A673 (cell line): ENCODE measurements around the gene MOGAT2. TPM values are rescaled to one million over a fixed set of nuclear protein-coding genes. Genes with fewer than 3 reads are reported as not detected.

Experiments
- BruUV-seq: library from RNA; stranded (reverse); fragments of 400-500 nt; replicated peaks from 2 replicates; lab custom pipeline; 2021; lab: Mats Ljungman, UMichigan
- CTCF ChIA-PET: fragments of 300-600 bp; sonication (Branson Sonifier 250); formaldehyde crosslinking; loops from one replicate; lab custom pipeline; 2022; ENCODE audit warnings: antibody characterized with exemption; lab: Charles Lee
- POLR2A ChIA-PET: fragments of 300-600 bp; sonication (Branson Sonifier 250); formaldehyde crosslinking; loops from one replicate; lab custom pipeline; 2022; ENCODE audit warnings: antibody characterized with exemption; ENCODE audit not compliant: low non-redundant PET; lab: Charles Lee
- DNase-seq: peaks from one replicate; pipeline ENCODE4 v3.0.0-alpha.2; 2015; ENCODE audit warnings: low spot score
- H3K27ac ChIP-seq: fragments of 200-600 bp; sonication (generic); 2 replicates; pipeline ENCODE4 v1.5.1; 2016; ENCODE audit warnings: mixed run types, low read depth, mild to moderate bottlenecking, mixed read lengths, antibody characterized with exemption, low read length; ENCODE audit not compliant: poor library complexity, severe bottlenecking
- H3K27me3 ChIP-seq: fragments of 200-600 bp; sonication (generic); replicated peaks from 2 replicates; pipeline ENCODE4 v1.6.1; 2017; ENCODE audit warnings: mixed run types, low read depth, mild to moderate bottlenecking, mixed read lengths, antibody characterized with exemption, low read length; ENCODE audit not compliant: insufficient read depth, poor library complexity
- H3K36me3 ChIP-seq: fragments of 200-600 bp; sonication (generic); 2 replicates; pipeline ENCODE4 v1.6.1; 2016; ENCODE audit warnings: mixed run types, mild to moderate bottlenecking, mixed read lengths, antibody characterized with exemption, low read length; ENCODE audit not compliant: insufficient read depth, poor library complexity, severe bottlenecking
- H3K4me1 ChIP-seq: fragments of 200-600 bp; sonication (generic); 2 replicates; pipeline ENCODE4 v1.6.1; 2017; ENCODE audit warnings: mixed run types, mild to moderate bottlenecking, mixed read lengths, antibody characterized with exemption, low read length; ENCODE audit not compliant: insufficient read depth, poor library complexity, severe bottlenecking
- H3K4me3 ChIP-seq: fragments of 200-600 bp; sonication (generic); 2 replicates; pipeline ENCODE4 v1.5.1; 2016; ENCODE audit warnings: low read depth, mixed run types, mild to moderate bottlenecking, mixed read lengths, low read length; ENCODE audit not compliant: poor library complexity, severe bottlenecking
- H3K9me3 ChIP-seq: fragments of 200-600 bp; sonication (generic); 2 replicates; pipeline ENCODE4 v1.6.1; 2016; ENCODE audit warnings: mixed run types, low read depth, mild to moderate bottlenecking, mixed read lengths, antibody characterized with exemption, low read length; ENCODE audit not compliant: poor library complexity, severe bottlenecking
- EZH2 ChIP-seq: fragments of 200-600 bp; sonication (generic); IDR thresholded peaks from 2 replicates; pipeline ENCODE4 v1.6.1; 2017; ENCODE audit warnings: borderline replicate concordance, low read depth, mild to moderate bottlenecking, mixed read lengths, antibody characterized with exemption, low read length; ENCODE audit not compliant: poor library complexity, severe bottlenecking
- intact Hi-C: fragments of 100-400 bp; cut with micrococcal nuclease; formaldehyde crosslinking; loops from one replicate; pipeline ENCODE4 v1.10.0; 2022; ENCODE audit not compliant: unreplicated experiment
- total RNA-seq: library from RNA; stranded (reverse); gene quantifications from 2 replicates; pipeline ENCODE4 v1.2.3, GENCODE V29; 2021
- TF ChIP-seq, protein P1 (sequence below): fragments of 300-800, 200-600 bp; sonication (generic); conservative IDR thresholded peaks from 2 replicates; pipeline ENCODE4 v1.5.1; 2017; ENCODE audit warnings: low read depth, mild to moderate bottlenecking, antibody characterized with exemption, low read length, moderate library complexity, mixed read lengths

MOGAT2 gene
- total RNA-seq, 1 experiment from 2014 or later, result not detected

DNA sequence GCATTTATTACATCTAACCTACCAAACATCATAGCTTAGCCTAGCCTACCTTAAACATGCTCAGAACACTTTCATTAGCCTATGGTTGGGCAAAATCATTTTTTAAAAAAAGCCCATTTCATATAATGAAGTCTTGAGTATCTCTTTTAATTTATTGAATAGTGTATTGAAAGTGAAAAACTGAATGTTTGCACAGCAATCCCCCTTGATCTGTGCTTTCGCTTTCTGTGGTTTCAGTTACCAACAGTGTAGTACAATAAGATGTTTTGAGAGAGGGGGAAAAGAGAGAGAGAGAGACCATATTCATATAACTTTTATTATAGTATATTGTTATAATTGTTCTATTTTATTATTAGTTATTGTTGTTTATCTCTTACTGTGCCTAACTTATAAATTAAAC lies 40.4 kb upstream of the MOGAT2 start:
- ChIA-PET CTCF (no interaction called here), POLR2A (no interaction called here)
- Histone ChIP-seq H3K27ac (no peak overlapping the region), H3K4me1 (no peaks in the 10 kb centered on the region), H3K9me3 (peaks cover 8% of the 10 kb centered on the region), H3K36me3 (no peaks in the 10 kb centered on the region), H3K27me3 (peaks cover 32% of the 10 kb centered on the region), H3K4me3 (no peak overlapping the region)
- intact Hi-C loops, result no loop called here
- TF ChIP-seq EZH2, result no peak
- TF ChIP-seq, protein P1, sequence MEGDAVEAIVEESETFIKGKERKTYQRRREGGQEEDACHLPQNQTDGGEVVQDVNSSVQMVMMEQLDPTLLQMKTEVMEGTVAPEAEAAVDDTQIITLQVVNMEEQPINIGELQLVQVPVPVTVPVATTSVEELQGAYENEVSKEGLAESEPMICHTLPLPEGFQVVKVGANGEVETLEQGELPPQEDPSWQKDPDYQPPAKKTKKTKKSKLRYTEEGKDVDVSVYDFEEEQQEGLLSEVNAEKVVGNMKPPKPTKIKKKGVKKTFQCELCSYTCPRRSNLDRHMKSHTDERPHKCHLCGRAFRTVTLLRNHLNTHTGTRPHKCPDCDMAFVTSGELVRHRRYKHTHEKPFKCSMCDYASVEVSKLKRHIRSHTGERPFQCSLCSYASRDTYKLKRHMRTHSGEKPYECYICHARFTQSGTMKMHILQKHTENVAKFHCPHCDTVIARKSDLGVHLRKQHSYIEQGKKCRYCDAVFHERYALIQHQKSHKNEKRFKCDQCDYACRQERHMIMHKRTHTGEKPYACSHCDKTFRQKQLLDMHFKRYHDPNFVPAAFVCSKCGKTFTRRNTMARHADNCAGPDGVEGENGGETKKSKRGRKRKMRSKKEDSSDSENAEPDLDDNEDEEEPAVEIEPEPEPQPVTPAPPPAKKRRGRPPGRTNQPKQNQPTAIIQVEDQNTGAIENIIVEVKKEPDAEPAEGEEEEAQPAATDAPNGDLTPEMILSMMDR, result no peak
- BruUV-seq, result no TSS peak
- DNase-seq, result no peak

DNA sequence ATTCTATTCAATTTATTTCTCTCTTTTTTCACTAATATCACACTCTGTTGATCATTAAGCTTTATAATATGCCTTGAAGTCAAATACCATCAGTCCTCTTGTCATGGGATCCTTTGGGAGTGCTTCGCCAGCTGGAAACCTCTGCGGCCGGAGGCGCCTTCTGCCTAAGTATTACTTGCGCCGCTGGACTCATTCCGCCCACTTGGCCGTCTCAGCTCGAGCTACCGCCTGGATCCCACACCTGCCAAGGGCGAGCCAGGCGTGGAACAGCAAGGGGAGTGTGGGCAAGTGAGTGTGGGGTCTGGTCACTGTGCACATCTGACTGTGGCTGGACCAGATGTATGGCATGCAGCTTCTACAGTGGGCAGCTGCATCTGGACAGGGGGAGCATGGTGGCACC lies 39.7 kb upstream of the MOGAT2 start:
- Histone ChIP-seq H3K27me3 (peaks cover 30% of the 10 kb centered on the region), H3K4me1 (no peaks in the 10 kb centered on the region), H3K9me3 (peaks cover 8% of the 10 kb centered on the region), H3K27ac (no peak overlapping the region), H3K36me3 (no peaks in the 10 kb centered on the region), H3K4me3 (no peak overlapping the region)
- ChIA-PET POLR2A (no interaction called here), CTCF (interaction anchor here (0.6 kb wide), 1 partner anchor 45 kb away, joined by 3 read pairs; no protein-coding TSS in a partner anchor)
- DNase-seq, result no peak
- intact Hi-C loops, result no loop called here
- TF ChIP-seq EZH2, result no peak
- TF ChIP-seq, protein P1, result no peak
- no TSS peak for BruUV-seq

DNA sequence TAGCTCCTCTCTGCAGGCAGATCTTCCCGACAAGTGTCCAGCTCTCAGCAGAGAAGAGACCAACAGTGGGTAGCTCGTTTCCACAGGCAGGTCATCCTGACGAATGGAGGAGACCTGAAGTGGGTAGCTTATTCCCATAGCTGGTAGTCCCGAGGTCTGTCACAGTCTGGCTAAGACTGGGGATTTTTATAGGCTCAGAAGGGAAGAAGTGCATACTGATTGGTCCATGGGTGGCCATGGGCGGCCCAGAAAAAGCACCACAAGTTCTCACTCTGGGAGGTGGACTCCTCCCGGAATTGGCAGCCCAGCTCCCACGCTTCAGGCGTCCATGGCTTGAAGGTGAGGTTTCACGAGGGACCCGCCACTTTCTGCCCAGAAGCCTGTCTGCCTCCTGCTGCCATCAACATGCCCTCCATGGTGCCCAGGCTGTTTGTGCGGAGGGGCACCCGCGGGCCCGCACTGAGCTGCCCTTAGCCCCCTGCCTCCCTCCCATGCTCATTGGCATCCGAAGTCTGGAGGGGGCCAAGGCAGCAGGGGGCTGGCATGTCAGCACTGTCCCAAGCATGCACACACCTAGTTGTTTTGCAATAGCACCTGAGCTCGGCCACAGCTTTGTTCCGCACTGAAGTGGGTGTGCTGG lies 38.9 kb upstream of the MOGAT2 start:
- no peak for DNase-seq
- CTCF ChIA-PET, result no interaction called here
- no peak overlapping the region for H3K4me3 ChIP-seq
- BruUV-seq, result no TSS peak
- intact Hi-C loops, result no loop called here
- POLR2A ChIA-PET, result no interaction called here
- no peaks in the 10 kb centered on the region for H3K36me3 ChIP-seq
- peaks cover 11% of the 10 kb centered on the region for H3K9me3 ChIP-seq
- peaks cover 38% of the 10 kb centered on the region for H3K27me3 ChIP-seq
- H3K4me1 ChIP-seq, result no peaks in the 10 kb centered on the region
- H3K27ac ChIP-seq, result no peak overlapping the region
- no peak for TF ChIP-seq EZH2
- TF ChIP-seq, protein P1, result no peak
